Thyroid gland (tissue), 4 donors: ENCODE measurements around the gene TCIRG1. TPM values are rescaled to one million over a fixed set of nuclear protein-coding genes. Genes with fewer than 3 reads are reported as not detected.

ENCODE experiments used
- DNase-seq, 2 donors: peaks; one replicate each; pipeline ENCODE4 v3.0.0-alpha.2; 2019
- H3K27ac ChIP-seq, 3 donors: fragments of 200-600 bp; sonication (generic); 1 replicate in 2 of 3; 2 replicates in 1 of 3; pipeline ENCODE4 v1.5.1; 2016 to 2019; ENCODE audit warnings: mild to moderate bottlenecking in 1 of 3, moderate library complexity in 1 of 3
- H3K27me3 ChIP-seq: fragments of 200-600 bp; sonication (generic); one replicate; pipeline ENCODE4 v1.5.1; 2019
- H3K36me3 ChIP-seq, 2 donors: fragments of 200-600 bp; sonication (generic); one replicate each; pipeline ENCODE4 v1.5.1; 2016 to 2019
- H3K4me1 ChIP-seq, 2 donors: fragments of 200-600 bp; sonication (generic); one replicate each; pipeline ENCODE4 v1.5.1; 2017 to 2019
- H3K4me3 ChIP-seq, 3 donors: fragments of 200-600 bp; sonication (generic); replicated peaks in 1 of 3; 1 replicate in 2 of 3; 2 replicates in 1 of 3; pipeline ENCODE4 v1.5.1; 2016; ENCODE audit warnings: mild to moderate bottlenecking in 1 of 3
- H3K9me3 ChIP-seq: fragments of 200-600 bp; sonication (generic); one replicate; pipeline ENCODE4 v1.5.1; 2017
- POLR2A ChIP-seq, 2 donors: fragments of 450-650 bp; IDR thresholded peaks; one replicate each; pipeline ENCODE4 v1.6.1; 2017; ENCODE audit warnings: antibody characterized with exemption in 2 of 2, mild to moderate bottlenecking in 2 of 2, moderate library complexity in 1 of 2
- WGBS, 2 donors: methylation state at CpG; one replicate each; pipeline ENCODE4 v1.1.5; 2017; 5-methylcytosine and 5-hydroxymethylcytosine counted together
- intact Hi-C: fragments of 100-400 bp; cut with DNase I; formaldehyde crosslinking; loops from one replicate; pipeline ENCODE4 v1.15.1; 2023
- total RNA-seq, 4 donors: library from RNA; depleted of rRNA; stranded (reverse); fragments of >200 nt; gene quantifications; one replicate each; pipeline ENCODE4 v1.2.3, GENCODE V29; 2016
- TF ChIP-seq, protein P1 (sequence below), 6 experiments: fragments of 200-600 bp in 3 of 6; fragments of 450-650 bp in 3 of 6; sonication (generic) in 3 of 6; IDR thresholded peaks; one replicate each; pipeline ENCODE4 v1.5.1; 2016 to 2019; ENCODE audit warnings: antibody characterized with exemption in 6 of 6, mild to moderate bottlenecking in 2 of 6, inconsistent platforms in 1 of 6, moderate library complexity in 1 of 6

The TCIRG1 gene
- total RNA-seq, 4 donors from 2014 or later: 74.8 to 141 (median 121) TPM

DNA sequence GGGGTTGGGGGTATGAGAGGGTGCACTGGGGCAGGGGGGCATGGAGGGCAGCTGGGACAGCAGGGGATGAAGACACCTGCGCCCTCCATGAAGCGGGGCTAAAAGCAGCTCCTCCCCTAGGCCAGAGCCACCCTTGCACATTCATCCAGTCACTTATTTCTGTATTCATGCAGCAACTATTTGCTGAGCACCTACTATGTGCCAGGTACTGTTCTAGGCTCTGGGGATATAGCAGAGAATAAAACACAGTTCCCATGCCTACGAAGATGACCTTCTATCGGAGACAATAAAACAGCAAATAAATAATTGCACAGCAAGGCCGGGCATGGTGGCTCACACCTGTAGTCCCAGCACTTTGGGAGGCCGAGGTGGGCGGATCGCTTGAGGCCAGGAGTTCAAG, 23.4 kb upstream of the TCIRG1 start:
- TF ChIP-seq, protein P1, sequence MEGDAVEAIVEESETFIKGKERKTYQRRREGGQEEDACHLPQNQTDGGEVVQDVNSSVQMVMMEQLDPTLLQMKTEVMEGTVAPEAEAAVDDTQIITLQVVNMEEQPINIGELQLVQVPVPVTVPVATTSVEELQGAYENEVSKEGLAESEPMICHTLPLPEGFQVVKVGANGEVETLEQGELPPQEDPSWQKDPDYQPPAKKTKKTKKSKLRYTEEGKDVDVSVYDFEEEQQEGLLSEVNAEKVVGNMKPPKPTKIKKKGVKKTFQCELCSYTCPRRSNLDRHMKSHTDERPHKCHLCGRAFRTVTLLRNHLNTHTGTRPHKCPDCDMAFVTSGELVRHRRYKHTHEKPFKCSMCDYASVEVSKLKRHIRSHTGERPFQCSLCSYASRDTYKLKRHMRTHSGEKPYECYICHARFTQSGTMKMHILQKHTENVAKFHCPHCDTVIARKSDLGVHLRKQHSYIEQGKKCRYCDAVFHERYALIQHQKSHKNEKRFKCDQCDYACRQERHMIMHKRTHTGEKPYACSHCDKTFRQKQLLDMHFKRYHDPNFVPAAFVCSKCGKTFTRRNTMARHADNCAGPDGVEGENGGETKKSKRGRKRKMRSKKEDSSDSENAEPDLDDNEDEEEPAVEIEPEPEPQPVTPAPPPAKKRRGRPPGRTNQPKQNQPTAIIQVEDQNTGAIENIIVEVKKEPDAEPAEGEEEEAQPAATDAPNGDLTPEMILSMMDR (IDR thresholded peaks at IDR 0.05): no peak
- no peak for TF ChIP-seq POLR2A (IDR thresholded peaks at IDR 0.05)
- Histone ChIP-seq H3K9me3 (no peaks in the 10 kb centered on the region), H3K27ac (no peak overlapping the region), H3K36me3 (no peaks in the 10 kb centered on the region), H3K4me3 (no peak overlapping the region), H3K27me3 (no peaks in the 10 kb centered on the region), H3K4me1 (peaks cover 5 to 50% of the 10 kb centered on the region in 2 donors)
- 93 to 95% methylated on average over 8 of the region's 8 CpGs for whole genome bisulfite sequencing, 2 donors
- no peak for DNase-seq
- intact Hi-C loops: no loop called here

DNA sequence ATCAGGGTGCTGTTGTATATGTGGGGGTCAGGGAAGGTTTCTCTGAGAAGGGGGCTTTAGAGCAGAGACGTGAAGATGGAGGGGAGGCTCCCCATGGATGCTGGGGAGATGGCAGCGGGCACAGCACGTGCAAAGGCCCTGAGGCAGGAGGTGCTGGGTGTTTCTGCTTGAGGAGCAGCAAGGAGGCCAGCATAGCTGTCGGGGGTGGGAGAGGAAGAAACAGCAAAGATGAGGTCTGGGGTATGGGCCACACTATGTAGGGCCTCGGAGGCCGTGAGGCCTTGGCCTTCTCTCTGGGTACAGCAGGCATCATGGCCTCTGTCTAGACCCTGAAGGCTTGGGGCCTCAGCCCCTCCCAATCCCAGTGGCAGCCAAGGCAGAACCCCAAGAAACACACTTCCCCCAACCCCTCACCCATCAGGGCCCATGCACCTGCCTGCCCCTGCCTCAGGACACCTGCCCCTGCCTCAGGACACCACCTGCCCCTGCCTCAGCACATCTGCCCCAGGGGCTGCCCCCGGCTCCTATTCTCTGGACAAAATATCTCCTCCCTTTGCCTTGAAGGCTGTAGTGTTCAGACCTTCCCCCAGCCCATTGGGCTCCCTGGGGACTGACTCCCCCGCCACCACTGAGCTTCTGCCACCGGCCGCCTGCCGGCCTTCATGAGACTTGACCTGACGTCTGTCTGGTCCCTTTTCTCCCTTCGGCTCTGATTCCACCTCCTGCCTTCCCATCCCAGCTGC, 22.5 kb upstream of the TCIRG1 start:
- no peaks in the 10 kb centered on the region for H3K36me3 ChIP-seq
- H3K4me1 ChIP-seq: peaks cover 0 to 41% of the 10 kb centered on the region in 2 donors
- no peak overlapping the region for H3K27ac ChIP-seq
- no peaks in the 10 kb centered on the region for H3K9me3 ChIP-seq
- no peak overlapping the region for H3K4me3 ChIP-seq
- TF ChIP-seq, protein P1 (IDR thresholded peaks at IDR 0.05): no peak
- TF ChIP-seq POLR2A (IDR thresholded peaks at IDR 0.05): no peak
- intact Hi-C loops: no loop called here
- no peaks in the 10 kb centered on the region for H3K27me3 ChIP-seq
- DNase-seq: no peak
- WGBS, 2 donors: 75 to 78% methylated on average over 13 of the region's 13 CpGs

DNA sequence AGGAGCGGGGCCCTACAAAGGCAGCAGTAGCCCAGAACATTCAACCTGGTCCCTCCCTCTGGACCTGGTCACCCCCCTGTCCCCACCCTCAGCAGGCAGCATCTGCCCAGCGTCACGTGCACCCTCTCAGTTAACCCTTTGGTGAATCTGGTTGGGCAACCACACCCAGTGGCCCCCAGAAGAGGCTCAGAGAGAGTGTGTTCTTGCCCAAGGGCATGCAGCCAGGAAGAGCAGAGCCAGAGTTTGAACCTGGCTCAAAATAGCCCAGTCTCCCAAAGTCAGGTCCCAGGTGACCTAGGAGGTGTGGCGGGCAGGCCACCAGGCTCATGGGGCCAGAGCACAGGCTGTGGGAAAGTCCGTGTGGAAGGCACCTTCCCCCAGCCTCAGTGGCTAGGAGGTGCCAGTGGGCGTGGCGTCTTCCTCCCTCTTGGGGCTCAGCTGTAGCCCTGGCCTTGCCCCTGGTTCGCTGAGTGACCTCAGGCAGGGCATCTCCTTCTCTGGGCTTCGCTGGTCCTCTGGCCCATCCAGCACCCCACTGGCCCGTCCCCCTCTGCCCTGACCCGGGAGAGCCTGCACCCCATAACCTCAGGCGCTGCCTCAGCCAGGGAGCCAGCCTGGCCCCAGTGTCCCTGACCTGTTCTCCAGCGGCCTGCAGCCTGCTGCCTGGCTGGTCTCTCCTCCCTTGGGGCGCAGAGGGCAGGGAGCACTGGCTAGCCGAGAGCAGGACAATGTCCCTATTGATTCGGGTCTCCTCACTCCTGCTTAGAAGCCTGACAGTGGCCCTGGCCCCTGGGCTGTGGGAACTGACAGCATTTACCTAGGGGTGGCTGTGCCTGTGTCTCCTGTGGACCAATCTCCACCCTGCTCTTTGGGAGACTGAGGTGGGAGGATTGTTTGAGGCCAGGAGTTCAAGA, 21.7 kb upstream of the TCIRG1 start:
- no peaks in the 10 kb centered on the region for H3K36me3 ChIP-seq
- intact Hi-C loops: no loop called here
- TF ChIP-seq, protein P1 (IDR thresholded peaks at IDR 0.05): no peak
- no peak for TF ChIP-seq POLR2A (IDR thresholded peaks at IDR 0.05)
- H3K27ac ChIP-seq: no peak overlapping the region
- no peaks in the 10 kb centered on the region for H3K27me3 ChIP-seq
- WGBS, 2 donors: 53 to 67% methylated on average over 6 to 14 of the region's 16 CpGs
- H3K9me3 ChIP-seq: no peaks in the 10 kb centered on the region
- no peak for DNase-seq
- H3K4me3 ChIP-seq: no peak overlapping the region
- H3K4me1 ChIP-seq: peaks cover 0 to 33% of the 10 kb centered on the region in 2 donors

DNA sequence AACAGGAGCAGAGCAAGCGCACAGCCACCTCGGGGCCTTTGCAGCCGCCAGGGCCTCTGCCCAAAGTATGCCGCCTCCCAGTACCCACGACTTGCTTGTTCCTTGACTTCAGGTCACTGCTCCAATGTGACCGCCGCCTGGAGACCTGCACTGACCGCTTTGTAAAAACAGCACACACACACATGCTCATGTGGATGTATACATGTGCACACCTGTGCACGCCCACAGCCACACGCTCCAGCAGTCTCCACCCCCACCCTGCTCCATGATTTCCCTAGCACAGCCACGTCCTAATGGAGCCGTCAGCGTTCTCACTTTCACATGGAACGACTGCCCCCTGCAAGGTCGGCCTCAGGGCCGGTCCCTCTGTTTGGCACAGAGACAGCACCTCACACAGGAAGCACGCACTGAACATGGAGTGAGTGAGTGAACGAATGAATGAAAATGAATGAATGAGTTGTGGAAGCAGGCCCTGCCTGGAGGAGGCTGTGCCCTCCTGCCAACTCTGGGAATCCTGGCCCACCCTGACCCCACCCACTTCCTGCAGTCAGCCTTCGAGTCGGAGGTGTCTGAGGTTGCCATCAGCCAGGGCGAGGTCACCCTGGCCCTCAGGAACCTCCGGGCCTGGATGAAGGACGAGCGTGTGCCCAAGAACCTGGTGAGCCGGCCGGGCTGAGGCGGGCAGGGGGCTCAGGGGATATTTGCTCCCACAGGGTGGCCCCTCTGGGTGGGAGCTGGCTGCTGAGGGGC, 20.7 kb upstream of the TCIRG1 start:
- Histone ChIP-seq H3K36me3 (no peaks in the 10 kb centered on the region), H3K4me3 (no peak overlapping the region), H3K4me1 (peaks cover 0 to 23% of the 10 kb centered on the region in 2 donors), H3K9me3 (no peaks in the 10 kb centered on the region), H3K27me3 (no peaks in the 10 kb centered on the region), H3K27ac (no peak overlapping the region)
- DNase-seq: no peak
- 82 to 84% methylated on average over 18 to 26 of the region's 27 CpGs for WGBS, 2 donors
- no peak for TF ChIP-seq POLR2A (IDR thresholded peaks at IDR 0.05)
- TF ChIP-seq, protein P1 (IDR thresholded peaks at IDR 0.05): no peak
- intact Hi-C loops: no loop called here
